HepG2 (cell line): ENCODE data around the gene HSD3B7. TPM values are rescaled to one million over a fixed set of nuclear protein-coding genes. Genes with fewer than 3 reads are reported as not detected.
A peak's percentile ranks its signal among the peaks of the same experiment; 100 is the strongest.

ENCODE experiments used
- BRCA1 ChIP-seq: sonication (generic); formaldehyde crosslinking; IDR thresholded peaks from 2 replicates; pipeline ENCODE4 v1.4.0; 2020; ENCODE audit warnings: missing genetic modification reagents
- CHD2 ChIP-seq: IDR thresholded peaks from 2 replicates; pipeline ENCODE4 v1.6.1; 2011; ENCODE audit warnings: low read depth, low read length, improper control_type of control experiment
- ETV5 ChIP-seq: IDR thresholded peaks from 2 replicates; pipeline ENCODE4 v1.6.1; 2018; ENCODE audit warnings: missing biosample characterization, missing genetic modification reagents, inconsistent platforms, borderline replicate concordance
- FOXP1 ChIP-seq, 2 experiments: fragments of 450-650 bp in 1 of 2; IDR thresholded peaks; 2 replicates each; pipeline ENCODE4 v1.6.1; 2017 to 2018; ENCODE audit warnings: antibody characterized with exemption in 1 of 2
- GABPB1 ChIP-seq: IDR thresholded peaks from 2 replicates; pipeline ENCODE4 v1.6.1; 2016; ENCODE audit warnings: mild to moderate bottlenecking, missing genetic modification reagents, moderate library complexity, missing compliant biosample characterization
- HOMEZ ChIP-seq: IDR thresholded peaks from 2 replicates; pipeline ENCODE4 v1.6.1; 2016; ENCODE audit warnings: low read depth
- HOXA7 ChIP-seq: sonication (generic); formaldehyde crosslinking; IDR thresholded peaks from 2 replicates; pipeline ENCODE4 v1.8.1; 2022; ENCODE audit warnings: mild to moderate bottlenecking, missing genetic modification reagents, moderate library complexity
- KAT7 ChIP-seq: IDR thresholded peaks from 2 replicates; pipeline ENCODE4 v1.6.1; 2018; ENCODE audit warnings: borderline replicate concordance, missing compliant biosample characterization
- KLF15 ChIP-seq: sonication (generic); formaldehyde crosslinking; IDR thresholded peaks from 2 replicates; pipeline ENCODE4 v1.8.1; 2023; ENCODE audit warnings: borderline replicate concordance, mild to moderate bottlenecking, inconsistent platforms, missing genetic modification reagents, mixed read lengths
- KLF9 ChIP-seq: IDR thresholded peaks from 2 replicates; pipeline ENCODE4 v1.6.1; 2016; ENCODE audit warnings: low read depth
- NFE2L1 ChIP-seq: sonication (generic); formaldehyde crosslinking; IDR thresholded peaks from 2 replicates; pipeline ENCODE4 v1.4.0; 2020; ENCODE audit warnings: missing genetic modification reagents, mild to moderate bottlenecking, borderline replicate concordance
- SIN3A ChIP-seq: IDR thresholded peaks from 2 replicates; pipeline ENCODE4 v1.6.1; 2011; ENCODE audit warnings: low read depth, mild to moderate bottlenecking, control low read depth, low read length, borderline replicate concordance
- SOX13 ChIP-seq, 3 experiments: fragments of 450-650 bp in 1 of 3; sonication (generic) in 1 of 3; formaldehyde crosslinking in 1 of 3; IDR thresholded peaks in 2 of 3; conservative IDR thresholded peaks in 1 of 3; 2 replicates each; pipeline versions ENCODE4 v1.5.0 to v1.6.1; 2016 to 2020; ENCODE audit warnings: antibody characterized with exemption in 1 of 3, mild to moderate bottlenecking in 1 of 3, missing compliant biosample characterization in 1 of 3, missing genetic modification reagents in 1 of 3, moderate library complexity in 1 of 3
- SOX5 ChIP-seq: IDR thresholded peaks from 2 replicates; pipeline ENCODE4 v1.6.1; 2016; ENCODE audit warnings: borderline replicate concordance
- SP140L ChIP-seq: sonication (generic); formaldehyde crosslinking; IDR thresholded peaks from 2 replicates; pipeline ENCODE4 v1.4.0; 2020; ENCODE audit warnings: missing genetic modification reagents, borderline replicate concordance
- SRSF4 ChIP-seq: fragments of 200-400 bp; formaldehyde crosslinking; IDR thresholded peaks from one replicate; pipeline ENCODE4 v1.6.1; 2018; ENCODE audit warnings: mild to moderate bottlenecking, low read depth, low read length, moderate library complexity; ENCODE audit not compliant: poor library complexity, severe bottlenecking
- TCF7 ChIP-seq: sonication (generic); IDR thresholded peaks from 2 replicates; pipeline ENCODE4 v1.6.1; 2016; ENCODE audit warnings: antibody characterized with exemption, low read depth
- THAP8 ChIP-seq: sonication (generic); formaldehyde crosslinking; IDR thresholded peaks from 2 replicates; pipeline ENCODE4 v1.5.1; 2020; ENCODE audit warnings: missing genetic modification reagents, mild to moderate bottlenecking, borderline replicate concordance
- ZFYVE20 ChIP-seq: sonication (generic); formaldehyde crosslinking; IDR thresholded peaks from 2 replicates; pipeline ENCODE4 v1.8.0; 2023; ENCODE audit warnings: low read depth, mild to moderate bottlenecking, moderate library complexity, missing genetic modification reagents, borderline replicate concordance
- ZNF10 ChIP-seq: sonication (generic); formaldehyde crosslinking; IDR thresholded peaks from 2 replicates; pipeline ENCODE4 v1.4.0; 2020; ENCODE audit warnings: mild to moderate bottlenecking, low read depth, missing genetic modification reagents, borderline replicate concordance
- ZNF136 ChIP-seq: sonication (generic); formaldehyde crosslinking; IDR thresholded peaks from 2 replicates; pipeline ENCODE4 v1.8.1; 2022; ENCODE audit warnings: low read depth, mild to moderate bottlenecking, moderate library complexity, missing genetic modification reagents
- ZNF512B ChIP-seq: sonication (generic); formaldehyde crosslinking; IDR thresholded peaks from 2 replicates; pipeline ENCODE4 v1.5.1; 2020; ENCODE audit warnings: missing genetic modification reagents, mild to moderate bottlenecking, borderline replicate concordance
- ZNF543 ChIP-seq: sonication (generic); formaldehyde crosslinking; IDR thresholded peaks from 2 replicates; pipeline ENCODE4 v1.4.0; 2020; ENCODE audit warnings: mild to moderate bottlenecking, missing genetic modification reagents
- ZNF549 ChIP-seq: sonication (generic); formaldehyde crosslinking; IDR thresholded peaks from 2 replicates; pipeline ENCODE4 v1.5.0; 2020; ENCODE audit warnings: missing genetic modification reagents
- ZNF709 ChIP-seq: sonication (generic); formaldehyde crosslinking; IDR thresholded peaks from 2 replicates; pipeline ENCODE4 v1.5.0; 2020; ENCODE audit warnings: mild to moderate bottlenecking, missing genetic modification reagents
- polyA plus RNA-seq, 8 experiments: library from polyadenylated mRNA; depleted of rRNA in 3 of 8; stranded (reverse) in 7 of 8; unstranded in 1 of 8; fragments of >200 nt; fragmentation: Illumina TruSeq in 4 of 8; extraction: Trizol in 4 of 8; gene quantifications; 2 replicates each; pipeline versions ENCODE4 v1.2.1 to v1.2.3, GENCODE V29; 2011 to 2016; ENCODE audit warnings: low read depth in 4 of 8, missing spikeins in 1 of 8, mixed read lengths in 1 of 8; ENCODE audit not compliant: insufficient read depth in 1 of 8
- total RNA-seq, 5 experiments: library from RNA; depleted of rRNA; stranded (reverse); fragments of >200 nt; fragmentation: Illumina TruSeq; extraction: Trizol; gene quantifications; 2 replicates each; pipeline ENCODE4 v1.2.3, GENCODE V29; 2016; ENCODE audit warnings: low read depth in 1 of 5

HSD3B7 gene
- total and polyA plus RNA-seq, 2 of the 13 experiments (the other 11 are each of a cell fraction or from before 2014, with no cell fraction given): 32.9 to 69.7 TPM

DNA sequence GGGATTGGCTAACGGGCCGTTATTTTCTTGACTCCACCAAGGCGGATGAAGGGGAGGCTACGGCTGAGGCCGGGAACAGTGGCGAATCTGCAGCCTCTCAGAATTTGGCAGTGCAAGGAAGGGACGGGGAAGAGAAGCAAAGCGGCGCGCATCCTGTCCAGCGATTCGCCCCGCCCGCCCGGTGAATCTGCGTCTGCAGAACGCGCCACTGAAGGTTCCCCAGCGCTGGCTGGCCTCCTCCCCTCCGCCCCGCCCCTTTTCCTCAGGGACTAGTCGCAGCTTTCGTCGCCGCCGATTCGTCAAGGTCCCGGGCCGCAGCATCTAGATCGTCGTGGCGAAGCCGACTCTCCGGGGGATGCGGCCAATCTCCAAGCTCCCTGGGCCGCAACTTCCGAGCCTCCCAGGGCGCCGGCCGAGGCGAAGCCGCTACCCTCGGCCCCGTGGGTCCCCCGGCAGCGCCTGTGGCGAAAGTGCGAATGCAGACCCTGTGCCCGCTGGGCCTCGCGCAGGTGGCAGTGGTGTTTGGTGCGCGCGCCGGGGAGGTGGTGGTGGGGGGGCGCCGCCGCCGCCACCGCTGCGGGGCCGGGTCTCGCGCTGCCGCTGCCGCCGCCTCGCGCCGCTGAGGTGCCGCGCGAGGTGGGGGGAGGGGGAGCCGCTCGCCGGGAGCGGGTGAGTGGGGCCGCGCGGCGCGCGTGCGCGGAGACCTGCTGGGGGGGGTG lies 27.4 kb upstream of the HSD3B7 start, which contains the start of gene SETD1A (continued):
- TF ChIP-seq SOX5 (CRISPR knock-in tag) (no peak), BRCA1 (no peak), ZNF136 (no peak), TCF7 (0 out of 2 replicates have a peak, but pooled peaks have one; percentile 17), ZFYVE20 (CRISPR knock-in tag) (no peak), SOX13 (IDR thresholded peaks at IDR 0.05) (no peak), SOX13 (CRISPR knock-in tag; conservative IDR thresholded peaks at IDR 0.05 in 1 of 2, IDR thresholded peaks at IDR 0.05 in 1 of 2) (no peak; a peak in 1 of 4 replicates), SP140L (CRISPR knock-in tag) (no peak), HOXA7 (CRISPR knock-in tag) (no peak), SRSF4 (peak; percentile 55), ZNF10 (no peak), SIN3A (no peak), ZNF709 (CRISPR knock-in tag) (0 out of 2 replicates have a peak, but pooled peaks have one; percentile 13), GABPB1 (CRISPR knock-in tag) (peak; percentile 87), KAT7 (CRISPR knock-in tag) (peak; percentile 54; the same call in 1 of the 2 replicates), HOMEZ (no peak), KLF15 (CRISPR knock-in tag) (peak; percentile 92; the same call in 1 of the 2 replicates), ZNF549 (CRISPR knock-in tag) (no peak; the same call in 1 of the 2 replicates), ZNF543 (CRISPR knock-in tag) (no peak), THAP8 (CRISPR knock-in tag) (no peak), NFE2L1 (CRISPR knock-in tag) (no peak; the same call in 1 of the 2 replicates), FOXP1 (IDR thresholded peaks at IDR 0.05) (no peak), FOXP1 (CRISPR knock-in tag; IDR thresholded peaks at IDR 0.05) (no peak), ZNF512B (CRISPR knock-in tag) (no peak), CHD2 (no peak), ETV5 (peak; percentile 22; the same call in 1 of the 2 replicates), KLF9 (CRISPR knock-in tag) (peak; percentile 81; the same call in 1 of the 2 replicates)
